HL-60 (cell line): ENCODE results near the gene RAB11FIP5.

Experiments used
- CTCF ChIP-seq: IDR thresholded peaks from one replicate; pipeline ENCODE4 v1.5.1; 2011; ENCODE audit warnings: low read length, control low read depth, inconsistent platforms; ENCODE audit not compliant: insufficient read depth
- GABPA ChIP-seq: IDR thresholded peaks from 2 replicates; pipeline ENCODE4 v1.6.1; 2012; ENCODE audit warnings: low read depth
- POLR2AphosphoS5 ChIP-seq: IDR thresholded peaks from 2 replicates; pipeline ENCODE4 v1.6.1; 2012; ENCODE audit warnings: low read depth
- REST ChIP-seq: IDR thresholded peaks from 2 replicates; pipeline ENCODE4 v1.6.1; 2012; ENCODE audit warnings: low read depth; ENCODE audit not compliant: insufficient replicate concordance

- TF ChIP-seq CTCF, result no peak
- no peak for TF ChIP-seq POLR2AphosphoS5
- TF ChIP-seq REST, result no peak
- no peak for TF ChIP-seq GABPA
Observed at GRCh38 chr2:73089270-73090030, 23.3 kb downstream of the RAB11FIP5 start.
